NOMO-1 treated with DMSO at 0.1 percent for 48 hours (cell line): ENCODE measurements around the gene MATK.

Source experiments
- DNase-seq: peaks from one replicate; lab custom pipeline; 2025; ENCODE audit not compliant: unreplicated experiment; lab: John Stamatoyannopoulos, UW

Gene MATK

GRCh38 chr19:3790941-3791340 lies 4.8 kb upstream of the MATK start:
- no peak for DNase-seq

DNA sequence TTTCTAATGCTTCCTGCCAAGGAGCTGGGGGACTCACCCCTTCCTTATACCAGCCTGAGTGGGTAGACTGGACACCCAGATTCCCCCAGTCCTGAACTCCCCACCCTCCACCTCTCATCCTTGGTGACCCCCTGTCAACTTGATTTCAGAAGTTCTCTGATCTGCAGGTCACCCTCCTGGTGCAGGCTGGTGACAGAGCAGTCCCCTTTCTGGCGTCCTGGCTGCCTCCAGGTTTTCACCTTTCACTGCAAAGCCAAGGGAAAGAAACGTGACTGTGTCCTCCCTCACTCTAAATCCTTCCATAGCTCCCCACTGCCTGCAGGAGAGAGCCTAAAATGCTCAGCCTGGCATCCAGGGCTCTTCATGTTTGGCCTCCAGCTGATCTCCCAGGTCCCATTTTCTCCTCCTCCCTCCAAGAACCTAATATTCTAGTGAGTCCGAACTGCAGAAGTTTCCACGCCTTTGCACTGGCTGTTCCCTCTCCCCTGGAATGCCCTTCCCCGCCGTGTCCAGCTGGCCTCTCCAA lies 4.1 kb upstream of the MATK start:
- no peak for DNase-seq

DNA sequence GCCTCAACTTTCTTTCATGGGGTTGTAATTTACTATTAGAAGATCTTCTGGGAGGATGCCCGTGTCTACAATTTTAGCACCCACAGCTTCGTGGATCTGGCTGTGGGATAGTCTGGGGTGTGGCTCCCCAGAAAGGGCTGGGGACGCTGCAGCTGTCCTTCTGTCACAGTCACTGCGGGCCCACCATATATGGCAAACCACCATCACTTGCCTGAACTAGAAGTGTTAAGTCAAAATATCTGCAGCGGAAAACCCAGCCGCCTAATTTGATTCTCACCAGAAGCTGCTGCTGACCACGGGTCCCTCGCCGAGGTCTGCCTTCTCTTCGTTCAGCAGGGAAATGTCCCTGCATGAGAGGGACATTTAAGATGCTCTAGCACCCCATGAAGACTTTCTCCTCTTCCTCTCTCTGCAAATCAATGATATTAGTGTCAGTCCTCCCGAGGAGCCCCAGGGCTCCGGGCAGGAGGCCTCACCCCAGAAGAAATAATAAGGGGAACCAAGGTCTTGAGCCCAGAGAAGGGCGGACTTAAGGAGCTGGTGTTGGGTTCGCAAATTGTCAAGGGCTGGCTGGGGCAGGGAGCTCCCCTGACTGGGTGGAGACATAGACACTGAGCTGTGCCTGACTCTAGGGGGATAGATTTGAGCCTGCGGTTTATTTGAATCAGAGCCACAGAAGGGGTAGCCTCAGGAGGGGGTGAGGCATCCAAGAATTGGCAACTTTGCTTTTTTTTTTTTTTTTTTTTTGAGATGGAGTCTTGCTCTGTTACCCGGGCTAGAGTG lies 3.0 kb upstream of the MATK start:
- DNase-seq = no peak

DNA sequence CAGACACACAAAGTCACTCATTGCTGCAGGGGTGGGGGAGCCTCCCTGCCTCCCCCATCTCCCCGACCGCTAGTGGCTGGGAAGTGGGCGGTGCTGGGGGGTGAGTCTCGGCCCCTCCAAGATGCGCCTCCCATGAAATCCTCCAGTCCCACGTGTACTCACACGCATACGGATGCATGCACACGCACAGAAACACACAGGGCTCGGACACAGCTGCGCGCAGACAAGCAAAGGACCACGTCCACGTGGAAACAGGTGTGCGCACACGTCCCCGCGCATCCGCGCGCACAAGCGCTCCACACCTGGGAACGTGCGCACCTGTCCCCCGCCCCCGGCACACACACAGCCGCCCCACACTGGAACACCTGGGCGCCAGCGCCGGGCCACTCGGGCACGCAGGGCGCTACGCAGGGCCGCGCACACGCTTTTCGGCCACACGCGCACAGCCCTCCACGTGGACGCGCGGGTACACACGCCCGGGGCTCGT lies 687 bp downstream of the MATK start:
- DNase-seq = no peak

DNA sequence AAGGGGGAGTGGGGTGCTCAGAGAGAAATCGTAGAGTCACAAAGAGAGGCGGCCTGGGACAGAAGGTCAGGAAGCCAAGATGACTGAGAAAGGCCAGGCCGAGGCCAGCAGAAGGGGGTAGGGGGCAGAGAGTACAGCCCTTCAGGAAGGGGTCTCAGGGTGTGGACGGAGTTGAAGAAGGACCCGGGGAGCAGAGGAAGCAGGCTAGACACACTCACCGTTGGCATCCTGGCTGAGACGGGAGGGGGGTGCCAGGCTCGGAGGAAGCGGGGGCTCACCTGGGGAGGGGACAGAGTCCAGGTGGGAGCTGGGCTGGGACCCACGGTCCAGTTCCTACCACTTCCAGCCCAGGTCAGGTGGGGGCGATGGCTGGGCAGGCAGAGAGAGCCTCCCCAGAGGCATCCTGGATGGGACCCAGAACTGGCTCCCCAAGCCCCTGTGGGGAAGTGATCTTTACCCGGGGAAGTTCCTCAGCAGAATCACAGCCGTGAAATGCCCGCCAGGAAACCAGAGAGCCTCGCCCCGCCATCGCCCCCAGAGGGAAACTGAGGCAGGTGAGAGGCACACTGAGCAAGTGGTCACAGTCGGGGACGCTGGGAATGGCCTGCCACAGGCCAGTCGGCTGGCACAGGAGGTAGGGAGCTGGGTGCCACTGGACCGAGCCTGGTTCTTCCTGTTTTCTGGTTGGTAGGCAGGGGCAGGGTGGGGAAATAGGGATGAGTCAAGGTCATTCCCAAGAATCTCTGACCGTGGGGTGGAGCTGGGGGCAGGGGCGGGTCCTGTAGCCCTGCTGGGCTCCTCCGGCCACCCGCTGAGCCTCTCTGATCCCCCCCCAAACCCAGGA lies 1.4 kb downstream of the MATK start:
- no peak for DNase-seq

DNA sequence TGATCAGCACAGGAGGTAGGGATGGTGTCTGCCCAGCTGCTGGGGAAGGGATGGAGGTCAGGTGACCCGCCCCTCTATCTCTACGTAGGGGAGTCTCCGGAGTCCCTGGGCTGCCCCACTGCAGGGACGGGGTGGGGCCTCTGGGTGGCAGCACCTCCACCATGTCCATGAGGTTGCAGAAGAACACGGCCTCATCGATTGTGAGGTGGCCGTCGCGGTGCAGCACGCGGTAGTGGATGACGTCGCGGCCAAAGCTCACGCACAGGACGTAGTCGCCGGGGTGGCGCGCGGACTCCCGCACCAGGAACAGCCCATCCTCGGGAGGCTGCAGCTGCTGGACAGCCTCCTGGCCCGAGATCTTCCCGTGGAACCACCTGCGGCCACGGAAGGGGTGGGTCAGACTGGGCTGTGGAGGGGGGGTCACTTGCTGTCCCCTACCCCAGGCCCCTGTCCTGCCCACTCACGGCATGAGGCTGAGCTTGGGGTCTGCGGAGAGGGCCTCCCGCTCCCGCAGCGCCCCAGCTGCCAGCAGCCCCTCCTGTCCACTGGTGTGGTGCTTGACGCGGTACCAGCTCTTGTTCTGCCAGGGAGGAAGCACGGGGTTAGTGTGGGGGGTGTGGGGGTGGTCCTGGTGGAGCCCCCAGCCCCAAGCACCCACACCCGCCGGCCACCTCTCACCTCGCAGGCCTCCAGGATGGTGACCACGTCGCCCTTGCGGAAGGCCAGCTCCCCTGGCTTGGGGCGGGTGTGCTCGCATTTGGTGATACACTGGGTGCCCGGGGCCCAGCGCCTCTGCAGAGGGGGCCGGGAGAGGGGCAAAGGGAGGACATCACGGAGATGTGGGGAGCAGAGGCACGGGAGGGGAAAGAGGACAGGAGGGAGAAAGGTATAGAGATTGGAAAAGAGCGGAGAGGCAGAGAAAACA lies 2.3 kb downstream of the MATK start:
- DNase-seq = no peak

GRCh38 chr19:3782903-3783302 lies 3.3 kb downstream of the MATK start:
- no peak for DNase-seq

- no peak for DNase-seq
These were observed 3.9 kb downstream of the MATK start for GRCh38 chr19:3782330-3782729.

DNA sequence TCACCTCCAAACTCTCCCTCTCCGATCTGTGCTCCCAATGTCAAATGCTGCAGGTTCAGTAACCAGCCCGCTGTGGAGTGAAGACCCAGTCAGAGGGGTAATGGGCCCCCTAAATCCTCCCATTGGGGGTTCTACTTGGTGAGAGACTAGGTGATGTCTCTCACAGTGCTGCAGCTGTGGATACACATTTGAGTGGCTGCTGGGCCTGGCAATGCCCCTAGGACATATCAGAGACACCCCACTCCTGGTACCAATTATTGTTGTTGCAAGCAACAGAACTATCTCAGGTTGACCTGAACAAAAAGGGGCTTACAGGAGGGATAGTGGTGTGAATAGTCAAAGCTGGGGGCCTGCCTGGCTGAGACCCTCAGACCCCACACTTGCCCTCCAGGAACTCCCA lies 4.6 kb downstream of the MATK start:
- DNase-seq = no peak

GRCh38 chr19:3780786-3781304 lies 5.3 kb downstream of the MATK start:
- no peak for DNase-seq

- no peak for DNase-seq
These were observed 7.1 kb downstream of the MATK start for GRCh38 chr19:3778899-3779723.

DNA sequence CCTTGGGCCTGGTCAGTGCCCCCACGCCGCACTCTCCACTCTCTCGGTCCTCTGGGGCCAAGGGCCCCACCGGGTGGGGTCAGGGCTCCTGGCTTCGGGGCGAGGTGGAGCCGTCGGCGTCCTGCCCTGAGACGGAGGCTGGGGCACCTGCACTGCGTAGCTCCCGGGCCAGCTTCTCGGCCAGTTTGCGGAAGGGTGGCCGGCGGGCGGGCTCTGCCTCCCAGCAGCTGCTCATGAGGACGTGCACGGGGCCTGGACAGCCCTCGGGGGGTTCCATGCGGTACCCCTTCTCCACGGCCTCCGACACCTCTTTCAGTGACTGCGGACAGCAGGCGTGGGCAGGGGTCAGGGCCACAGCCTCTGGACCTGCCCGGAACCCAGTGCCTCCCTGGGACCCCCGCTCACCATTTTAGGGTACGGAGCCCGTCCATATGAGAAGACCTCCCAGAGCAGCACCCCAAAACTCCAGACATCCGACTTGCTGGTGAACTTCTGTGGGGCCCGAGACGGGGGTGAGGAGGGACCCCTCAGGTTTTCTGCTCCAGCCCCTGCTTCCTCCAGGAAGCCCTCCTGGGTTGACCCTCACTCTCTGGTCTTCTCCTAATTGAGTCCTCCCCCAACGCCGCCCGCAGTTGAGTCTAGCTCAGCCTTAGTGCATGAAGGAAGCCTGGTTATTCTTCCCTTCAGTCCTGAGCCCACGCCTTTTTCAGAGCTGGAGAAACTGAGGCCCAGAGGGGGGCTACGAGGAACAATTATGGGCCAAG lies 7.9 kb downstream of the MATK start:
- no peak for DNase-seq

- no peak for DNase-seq
These were observed 9.6 kb downstream of the MATK start for GRCh38 chr19:3776479-3777040.

DNA sequence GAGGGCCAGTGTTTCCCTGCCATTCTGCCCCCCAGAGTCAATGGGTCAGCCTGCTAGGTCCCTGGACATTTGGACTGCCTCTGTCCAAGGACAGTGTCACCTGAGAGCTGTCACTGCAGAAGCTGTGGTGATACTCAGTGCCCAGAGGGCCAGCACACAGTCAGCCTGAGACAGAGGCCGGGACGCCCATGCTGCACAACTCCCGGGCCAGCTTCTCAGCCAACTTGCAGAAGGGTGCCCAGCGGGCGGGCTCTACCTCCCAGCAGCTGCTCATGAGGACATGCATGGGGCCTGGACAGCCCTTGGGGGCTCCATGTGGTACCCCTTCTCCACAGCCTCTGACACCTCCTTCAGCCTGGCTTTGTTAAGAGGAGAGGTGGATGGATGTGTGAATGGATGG lies 10.3 kb downstream of the MATK start:
- DNase-seq = no peak

DNA sequence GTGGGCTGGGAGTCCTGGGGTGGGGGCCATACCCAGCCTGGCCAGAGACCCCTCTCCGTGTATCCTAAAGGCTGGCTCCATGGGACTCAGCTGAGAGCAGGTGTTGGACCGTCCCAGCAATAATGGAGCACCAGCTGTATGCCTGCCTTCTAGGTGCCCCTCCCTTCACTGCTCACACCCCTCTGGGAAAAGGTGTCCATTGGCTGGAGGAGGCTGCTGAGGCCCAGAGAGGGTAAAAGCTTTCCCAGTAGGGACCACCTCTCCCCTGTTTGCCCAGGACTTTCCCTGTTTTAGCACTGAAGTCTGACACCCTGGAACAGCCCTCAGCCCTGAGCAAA lies 10.8 kb downstream of the MATK start:
- DNase-seq = no peak

DNA sequence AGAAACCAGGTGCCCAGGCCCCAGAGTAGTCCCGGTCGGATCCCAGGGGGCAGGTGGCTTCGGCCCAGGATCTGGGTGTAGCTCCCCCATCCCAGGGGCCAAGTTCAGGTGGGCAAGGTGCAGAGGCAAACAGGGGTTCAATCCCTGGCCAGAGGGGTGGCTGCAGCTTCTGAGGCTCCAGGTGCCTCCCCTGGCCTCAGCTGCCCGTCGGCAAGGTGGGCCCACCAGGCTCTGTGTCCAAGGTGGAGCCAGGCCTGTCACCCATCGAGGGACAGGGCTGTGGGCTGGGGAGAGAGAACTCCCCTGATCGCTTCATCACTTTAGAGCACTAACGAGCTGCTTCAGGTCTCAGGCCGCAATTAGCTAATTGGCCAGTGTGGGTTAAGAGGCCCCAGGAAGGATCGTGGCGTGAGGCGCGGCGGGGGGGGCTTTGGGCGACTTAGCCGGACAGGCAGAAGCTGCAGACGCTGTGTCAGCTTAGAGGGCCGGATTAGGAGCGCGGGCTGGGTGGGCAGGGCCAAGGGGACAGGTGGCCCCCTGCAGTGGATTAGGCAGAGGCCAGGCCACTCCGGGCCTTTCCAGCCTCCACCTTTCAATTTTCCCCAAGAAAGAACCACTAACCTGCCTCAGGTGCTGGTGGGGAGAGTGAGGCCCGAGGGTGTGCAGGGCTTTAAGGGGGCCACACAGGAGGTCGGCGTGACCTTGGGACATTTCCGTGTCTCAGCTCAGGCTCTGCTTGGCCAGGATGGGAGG lies 11.4 kb downstream of the MATK start:
- DNase-seq = peak; percentile 51

DNA sequence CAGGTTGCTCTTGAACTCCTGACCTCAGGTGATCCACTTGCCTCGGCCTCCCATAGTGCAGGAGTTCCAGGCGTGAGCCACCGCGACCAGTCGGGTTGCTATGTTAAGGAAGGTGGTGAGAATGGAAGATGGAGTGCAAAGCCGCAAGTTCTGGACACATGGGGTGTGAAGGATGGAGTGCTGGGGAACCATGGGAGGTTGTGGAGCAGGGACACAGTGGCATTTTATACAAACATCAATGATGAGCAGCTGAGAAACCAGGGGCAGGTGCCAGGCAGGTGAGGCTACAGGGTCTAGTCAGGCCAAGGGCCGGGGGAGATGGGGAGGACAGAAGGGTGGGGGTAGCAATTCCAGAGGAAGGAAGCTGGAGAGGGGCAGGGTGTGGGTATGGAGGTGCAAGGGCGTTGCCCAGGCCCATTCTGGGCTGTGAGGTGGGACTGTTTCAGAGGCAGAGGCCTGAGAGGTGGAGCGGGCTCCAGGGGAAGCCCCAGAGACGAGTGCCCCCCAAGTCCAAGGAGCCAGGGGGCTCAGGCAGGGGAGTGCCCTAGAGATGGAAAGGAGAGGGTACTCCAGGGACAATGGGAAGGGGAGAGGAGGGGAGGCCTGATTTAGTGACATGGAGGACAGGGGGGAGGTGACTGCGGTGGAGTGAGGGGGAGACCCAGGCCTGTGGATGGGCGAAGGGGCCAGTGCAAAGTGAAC lies 12.2 kb downstream of the MATK start:
- no peak for DNase-seq
